Measurements from ENCODE around the gene FAM98A. TPM values are rescaled to one million over a fixed set of nuclear protein-coding genes. Genes with fewer than 3 reads are reported as not detected.

Gene FAM98A
- total RNA-seq, 1 experiment from 2014 or later: 70.9 TPM

- Histone ChIP-seq H3K14ac (ENCODE audit: insufficient read depth, low read length) (no peak overlapping the region), H2BK20ac (ENCODE audit: low read depth, low read length, poor library complexity, severe bottlenecking) (no peak overlapping the region), H3K4me1 (ENCODE audit: insufficient read depth, low read length) (peaks cover 2% of the 10 kb centered on the region; the same call in 1 of the 2 replicates), H4K20me1 (ENCODE audit: control insufficient read depth, insufficient read depth, insufficient read length) (no peaks in the 10 kb centered on the region), H4K8ac (replicated peaks; ENCODE audit: insufficient read length, low read depth, low read length) (no peak overlapping the region), H2BK5ac (ENCODE audit: insufficient read length, low read length) (no peak overlapping the region), H3K9ac (ENCODE audit: extremely low read depth, insufficient read length, low read length) (no peak overlapping the region), H2AK5ac (ENCODE audit: insufficient read length, low read length) (no peak overlapping the region), H2BK15ac (ENCODE audit: low read depth, low read length) (no peak overlapping the region), H3K27ac (ENCODE audit: insufficient read length, low read depth, low read length) (no peak overlapping the region), H2BK120ac (ENCODE audit: low read depth, low read length, poor library complexity, severe bottlenecking) (no peak overlapping the region), H3T11ph (ENCODE audit: low read length) (no peak overlapping the region), H3K4ac (ENCODE audit: low read depth, low read length) (no peak overlapping the region), H3K56ac (ENCODE audit: insufficient read length, low read depth, low read length) (no peak overlapping the region), H4K91ac (ENCODE audit: insufficient read length, low read depth, low read length) (no peak overlapping the region), H3K27me3 (ENCODE audit: insufficient read depth, low read length) (no peaks in the 10 kb centered on the region), H2BK12ac (ENCODE audit: insufficient read length, low read depth, low read length) (no peak overlapping the region), H4K5ac (ENCODE audit: insufficient read length, low read depth, low read length) (no peak overlapping the region), H3K79me2 (ENCODE audit: insufficient read depth, low read length) (no peaks in the 10 kb centered on the region), H3K9me3 (ENCODE audit: control insufficient read depth, low read depth, low read length) (no peaks in the 10 kb centered on the region), H3K23me2 (ENCODE audit: insufficient read length, low read depth, low read length, poor library complexity, severe bottlenecking) (no peaks in the 10 kb centered on the region), H3K4me2 (ENCODE audit: insufficient read depth, insufficient read length, low read length) (no peak overlapping the region), H3K18ac (ENCODE audit: insufficient read length, low read depth, low read length) (no peak overlapping the region), H3K23ac (ENCODE audit: insufficient read length, low read depth, low read length) (no peak overlapping the region), H3K79me1 (ENCODE audit: insufficient read depth, low read depth, low read length, poor library complexity, severe bottlenecking) (no peaks in the 10 kb centered on the region), H2AFZ (ENCODE audit: low read length) (no peak overlapping the region)
- H3K4me1 Mint-ChIP-seq: peaks cover 14% of the 10 kb centered on the region in 2 experiments
- WGBS (ENCODE audit: extremely low coverage, insufficient read length, low lambda C conversion rate): no CpG with 5 or more reads among the region's 6 CpGs
- H3K36me3 Mint-ChIP-seq (ENCODE audit: insufficient read depth in 1 of 3, low read depth in 3 of 3): no peaks in the 10 kb centered on the region
- H3K9me3 Mint-ChIP-seq: no peaks in the 10 kb centered on the region
- TF ChIP-seq, protein P1, sequence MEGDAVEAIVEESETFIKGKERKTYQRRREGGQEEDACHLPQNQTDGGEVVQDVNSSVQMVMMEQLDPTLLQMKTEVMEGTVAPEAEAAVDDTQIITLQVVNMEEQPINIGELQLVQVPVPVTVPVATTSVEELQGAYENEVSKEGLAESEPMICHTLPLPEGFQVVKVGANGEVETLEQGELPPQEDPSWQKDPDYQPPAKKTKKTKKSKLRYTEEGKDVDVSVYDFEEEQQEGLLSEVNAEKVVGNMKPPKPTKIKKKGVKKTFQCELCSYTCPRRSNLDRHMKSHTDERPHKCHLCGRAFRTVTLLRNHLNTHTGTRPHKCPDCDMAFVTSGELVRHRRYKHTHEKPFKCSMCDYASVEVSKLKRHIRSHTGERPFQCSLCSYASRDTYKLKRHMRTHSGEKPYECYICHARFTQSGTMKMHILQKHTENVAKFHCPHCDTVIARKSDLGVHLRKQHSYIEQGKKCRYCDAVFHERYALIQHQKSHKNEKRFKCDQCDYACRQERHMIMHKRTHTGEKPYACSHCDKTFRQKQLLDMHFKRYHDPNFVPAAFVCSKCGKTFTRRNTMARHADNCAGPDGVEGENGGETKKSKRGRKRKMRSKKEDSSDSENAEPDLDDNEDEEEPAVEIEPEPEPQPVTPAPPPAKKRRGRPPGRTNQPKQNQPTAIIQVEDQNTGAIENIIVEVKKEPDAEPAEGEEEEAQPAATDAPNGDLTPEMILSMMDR (conservative IDR thresholded peaks at IDR 0.05): no peak
- no peak overlapping the region for H3K27ac Mint-ChIP-seq
- no peaks in the 10 kb centered on the region for H3K27me3 Mint-ChIP-seq (ENCODE audit: low read depth)
- H3K4me3 Mint-ChIP-seq: no peak overlapping the region
- no peak for DNase-seq
These were observed 25.4 kb downstream of the FAM98A start for GRCh38 chr2:33573657-33574056.
